GM23338 (cell line): Measurements from ENCODE around the gene ME3. TPM values are rescaled to one million over a fixed set of nuclear protein-coding genes. Genes with fewer than 3 reads are reported as not detected.

Experiments used
- ATAC-seq: fragments of 200-7000 bp; cut with Tn5 transposase; 3 replicates; pipeline ENCODE4 v1.9.1; 2020
- DNase-seq: peaks from one replicate; pipeline ENCODE4 v3.0.0-alpha.2; 2015; ENCODE audit warnings: low spot score
- H2AFZ ChIP-seq: fragments of 200-600 bp; sonication (generic); 2 replicates; pipeline ENCODE4 v1.8.0; 2016; ENCODE audit warnings: antibody characterized with exemption, mild to moderate bottlenecking, moderate library complexity
- H3F3A ChIP-seq: fragments of 200-600 bp; sonication (generic); replicated peaks from 2 replicates; pipeline ENCODE4 v1.8.0; 2017; ENCODE audit warnings: antibody characterized with exemption, mixed run types, low read depth
- H3K27ac ChIP-seq: fragments of 200-600 bp; sonication (generic); 2 replicates; pipeline ENCODE4 v1.6.1; 2016; ENCODE audit warnings: low read depth
- H3K27me3 ChIP-seq: fragments of 200-600 bp; sonication (generic); 2 replicates; pipeline ENCODE4 v1.8.0; 2016; ENCODE audit warnings: mild to moderate bottlenecking, mixed run types, moderate library complexity; ENCODE audit not compliant: insufficient read depth
- H3K36me3 ChIP-seq: fragments of 200-600 bp; sonication (generic); 2 replicates; pipeline ENCODE4 v1.8.0; 2016; ENCODE audit warnings: mild to moderate bottlenecking; ENCODE audit not compliant: insufficient read depth
- H3K4me1 ChIP-seq: fragments of 200-600 bp; sonication (generic); 2 replicates; pipeline ENCODE4 v1.8.0; 2016; ENCODE audit warnings: mild to moderate bottlenecking, moderate library complexity; ENCODE audit not compliant: insufficient read depth
- H3K4me2 ChIP-seq: fragments of 200-600 bp; sonication (generic); 2 replicates; pipeline ENCODE4 v1.7.1; 2017; ENCODE audit warnings: mixed run types
- H3K4me3 ChIP-seq: fragments of 200-600 bp; sonication (generic); 2 replicates; pipeline ENCODE4 v1.6.1; 2016; ENCODE audit warnings: mixed run types
- H3K79me2 ChIP-seq: fragments of 200-600 bp; sonication (generic); replicated peaks from 2 replicates; pipeline ENCODE4 v1.8.0; 2017; ENCODE audit warnings: mild to moderate bottlenecking; ENCODE audit not compliant: insufficient read depth
- H3K9me2 ChIP-seq: fragments of 200-600 bp; sonication (generic); 2 replicates; pipeline ENCODE4 v1.8.0; 2017; ENCODE audit not compliant: insufficient read depth
- H4K20me1 ChIP-seq: fragments of 200-600 bp; sonication (generic); replicated peaks from 2 replicates; pipeline ENCODE4 v1.8.0; 2017; ENCODE audit warnings: mild to moderate bottlenecking; ENCODE audit not compliant: insufficient read depth
- H3K27ac Mint-ChIP-seq: 2 replicates; pipeline ENCODE4 v1.8.0; 2020; ENCODE audit warnings: inconsistent platforms, mild to moderate bottlenecking, moderate library complexity, mixed read lengths
- H3K27me3 Mint-ChIP-seq: 3 replicates; pipeline ENCODE4 v1.8.0; 2022; ENCODE audit warnings: low read depth, mild to moderate bottlenecking, moderate library complexity, mixed read lengths, inconsistent platforms; ENCODE audit not compliant: insufficient read depth, poor library complexity
- H3K36me3 Mint-ChIP-seq: 3 replicates; pipeline ENCODE4 v1.8.0; 2021; ENCODE audit warnings: low read depth, mild to moderate bottlenecking, inconsistent platforms, moderate library complexity, mixed read lengths
- H3K4me1 Mint-ChIP-seq: 3 replicates; pipeline ENCODE4 v1.8.0; 2020; ENCODE audit warnings: mild to moderate bottlenecking, inconsistent platforms, mixed read lengths
- H3K4me3 Mint-ChIP-seq: 3 replicates; pipeline ENCODE4 v1.8.0; 2021; ENCODE audit warnings: moderate library complexity, mild to moderate bottlenecking, inconsistent platforms, mixed read lengths
- H3K9me3 Mint-ChIP-seq: 3 replicates; pipeline ENCODE4 v1.8.0; 2020; ENCODE audit warnings: moderate library complexity, mild to moderate bottlenecking, inconsistent platforms, mixed read lengths
- CREB1 ChIP-seq: fragments of 250-450 bp; sonication (Bioruptor Pico); IDR thresholded peaks from 2 replicates; pipeline ENCODE4 v1.5.0; 2020; ENCODE audit warnings: low read depth, mild to moderate bottlenecking, moderate library complexity
- JUNB ChIP-seq: IDR thresholded peaks from one replicate; pipeline ENCODE4 v1.6.1; 2016; ENCODE audit warnings: antibody characterized with exemption; ENCODE audit not compliant: unreplicated experiment
- polyA plus RNA-seq: library from polyadenylated mRNA; unstranded; fragments of >200 nt; fragmentation: Nextera tagmentation; extraction: Ambion mirVana; gene quantifications from 2 replicates; pipeline ENCODE4 v1.2.1, GENCODE V29; 2016
- total RNA-seq: library from RNA; depleted of rRNA; stranded (reverse); fragments of >200 nt; shearing (Covaris generic); gene quantifications from 2 replicates; pipeline ENCODE4 v1.2.3, GENCODE V29; 2014
- TF ChIP-seq, protein P1 (sequence below), 2 experiments: fragments of 200-600 bp in 1 of 2; sonication (generic) in 1 of 2; conservative IDR thresholded peaks; 2 replicates each; pipeline versions ENCODE4 v1.5.1 to v1.6.1; 2016 to 2017; ENCODE audit warnings: antibody characterized with exemption in 2 of 2, low read depth in 2 of 2, mild to moderate bottlenecking in 2 of 2, moderate library complexity in 1 of 2
- TF ChIP-seq, protein P2 (sequence below): IDR thresholded peaks from one replicate; pipeline ENCODE4 v1.6.1; 2018; ENCODE audit warnings: antibody characterized with exemption; ENCODE audit not compliant: unreplicated experiment
- TF ChIP-seq, protein P3 (sequence below): fragments of 250-450 bp; sonication (Bioruptor Pico); IDR thresholded peaks from 2 replicates; pipeline ENCODE4 v1.5.0; 2020; ENCODE audit warnings: mild to moderate bottlenecking, moderate library complexity

ME3 gene
- total and polyA plus RNA-seq, 2 experiments from 2014 or later: 1.3 to 4.0 TPM

DNA sequence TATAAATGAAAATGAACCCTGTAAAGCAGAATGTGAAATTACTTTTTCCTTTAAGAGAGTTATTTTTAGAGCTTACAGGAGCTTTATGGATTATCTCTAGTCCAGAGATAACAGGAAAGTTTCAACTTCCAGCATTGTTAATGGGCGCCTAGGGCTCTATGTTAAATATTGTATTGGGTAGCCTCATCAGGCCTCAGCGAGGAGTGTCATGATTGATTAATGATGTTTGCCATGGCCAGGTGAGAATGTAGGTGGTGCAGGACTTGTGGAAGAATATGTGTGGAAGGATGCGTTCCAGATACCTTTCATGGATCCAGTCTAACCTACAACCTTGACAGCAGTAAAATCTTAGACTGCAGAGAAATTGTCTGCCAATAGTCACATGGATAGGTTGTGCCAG, 50.6 kb downstream of the ME3 start:
- TF ChIP-seq, protein P1, sequence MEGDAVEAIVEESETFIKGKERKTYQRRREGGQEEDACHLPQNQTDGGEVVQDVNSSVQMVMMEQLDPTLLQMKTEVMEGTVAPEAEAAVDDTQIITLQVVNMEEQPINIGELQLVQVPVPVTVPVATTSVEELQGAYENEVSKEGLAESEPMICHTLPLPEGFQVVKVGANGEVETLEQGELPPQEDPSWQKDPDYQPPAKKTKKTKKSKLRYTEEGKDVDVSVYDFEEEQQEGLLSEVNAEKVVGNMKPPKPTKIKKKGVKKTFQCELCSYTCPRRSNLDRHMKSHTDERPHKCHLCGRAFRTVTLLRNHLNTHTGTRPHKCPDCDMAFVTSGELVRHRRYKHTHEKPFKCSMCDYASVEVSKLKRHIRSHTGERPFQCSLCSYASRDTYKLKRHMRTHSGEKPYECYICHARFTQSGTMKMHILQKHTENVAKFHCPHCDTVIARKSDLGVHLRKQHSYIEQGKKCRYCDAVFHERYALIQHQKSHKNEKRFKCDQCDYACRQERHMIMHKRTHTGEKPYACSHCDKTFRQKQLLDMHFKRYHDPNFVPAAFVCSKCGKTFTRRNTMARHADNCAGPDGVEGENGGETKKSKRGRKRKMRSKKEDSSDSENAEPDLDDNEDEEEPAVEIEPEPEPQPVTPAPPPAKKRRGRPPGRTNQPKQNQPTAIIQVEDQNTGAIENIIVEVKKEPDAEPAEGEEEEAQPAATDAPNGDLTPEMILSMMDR (conservative IDR thresholded peaks at IDR 0.05; ENCODE audit: low read depth in 2 of 2): no peak
- no peak for TF ChIP-seq JUNB
- TF ChIP-seq, protein P2, sequence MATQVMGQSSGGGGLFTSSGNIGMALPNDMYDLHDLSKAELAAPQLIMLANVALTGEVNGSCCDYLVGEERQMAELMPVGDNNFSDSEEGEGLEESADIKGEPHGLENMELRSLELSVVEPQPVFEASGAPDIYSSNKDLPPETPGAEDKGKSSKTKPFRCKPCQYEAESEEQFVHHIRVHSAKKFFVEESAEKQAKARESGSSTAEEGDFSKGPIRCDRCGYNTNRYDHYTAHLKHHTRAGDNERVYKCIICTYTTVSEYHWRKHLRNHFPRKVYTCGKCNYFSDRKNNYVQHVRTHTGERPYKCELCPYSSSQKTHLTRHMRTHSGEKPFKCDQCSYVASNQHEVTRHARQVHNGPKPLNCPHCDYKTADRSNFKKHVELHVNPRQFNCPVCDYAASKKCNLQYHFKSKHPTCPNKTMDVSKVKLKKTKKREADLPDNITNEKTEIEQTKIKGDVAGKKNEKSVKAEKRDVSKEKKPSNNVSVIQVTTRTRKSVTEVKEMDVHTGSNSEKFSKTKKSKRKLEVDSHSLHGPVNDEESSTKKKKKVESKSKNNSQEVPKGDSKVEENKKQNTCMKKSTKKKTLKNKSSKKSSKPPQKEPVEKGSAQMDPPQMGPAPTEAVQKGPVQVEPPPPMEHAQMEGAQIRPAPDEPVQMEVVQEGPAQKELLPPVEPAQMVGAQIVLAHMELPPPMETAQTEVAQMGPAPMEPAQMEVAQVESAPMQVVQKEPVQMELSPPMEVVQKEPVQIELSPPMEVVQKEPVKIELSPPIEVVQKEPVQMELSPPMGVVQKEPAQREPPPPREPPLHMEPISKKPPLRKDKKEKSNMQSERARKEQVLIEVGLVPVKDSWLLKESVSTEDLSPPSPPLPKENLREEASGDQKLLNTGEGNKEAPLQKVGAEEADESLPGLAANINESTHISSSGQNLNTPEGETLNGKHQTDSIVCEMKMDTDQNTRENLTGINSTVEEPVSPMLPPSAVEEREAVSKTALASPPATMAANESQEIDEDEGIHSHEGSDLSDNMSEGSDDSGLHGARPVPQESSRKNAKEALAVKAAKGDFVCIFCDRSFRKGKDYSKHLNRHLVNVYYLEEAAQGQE: no peak
- TF ChIP-seq CREB1 (CRISPR knock-in tag): no peak
- TF ChIP-seq, protein P3, sequence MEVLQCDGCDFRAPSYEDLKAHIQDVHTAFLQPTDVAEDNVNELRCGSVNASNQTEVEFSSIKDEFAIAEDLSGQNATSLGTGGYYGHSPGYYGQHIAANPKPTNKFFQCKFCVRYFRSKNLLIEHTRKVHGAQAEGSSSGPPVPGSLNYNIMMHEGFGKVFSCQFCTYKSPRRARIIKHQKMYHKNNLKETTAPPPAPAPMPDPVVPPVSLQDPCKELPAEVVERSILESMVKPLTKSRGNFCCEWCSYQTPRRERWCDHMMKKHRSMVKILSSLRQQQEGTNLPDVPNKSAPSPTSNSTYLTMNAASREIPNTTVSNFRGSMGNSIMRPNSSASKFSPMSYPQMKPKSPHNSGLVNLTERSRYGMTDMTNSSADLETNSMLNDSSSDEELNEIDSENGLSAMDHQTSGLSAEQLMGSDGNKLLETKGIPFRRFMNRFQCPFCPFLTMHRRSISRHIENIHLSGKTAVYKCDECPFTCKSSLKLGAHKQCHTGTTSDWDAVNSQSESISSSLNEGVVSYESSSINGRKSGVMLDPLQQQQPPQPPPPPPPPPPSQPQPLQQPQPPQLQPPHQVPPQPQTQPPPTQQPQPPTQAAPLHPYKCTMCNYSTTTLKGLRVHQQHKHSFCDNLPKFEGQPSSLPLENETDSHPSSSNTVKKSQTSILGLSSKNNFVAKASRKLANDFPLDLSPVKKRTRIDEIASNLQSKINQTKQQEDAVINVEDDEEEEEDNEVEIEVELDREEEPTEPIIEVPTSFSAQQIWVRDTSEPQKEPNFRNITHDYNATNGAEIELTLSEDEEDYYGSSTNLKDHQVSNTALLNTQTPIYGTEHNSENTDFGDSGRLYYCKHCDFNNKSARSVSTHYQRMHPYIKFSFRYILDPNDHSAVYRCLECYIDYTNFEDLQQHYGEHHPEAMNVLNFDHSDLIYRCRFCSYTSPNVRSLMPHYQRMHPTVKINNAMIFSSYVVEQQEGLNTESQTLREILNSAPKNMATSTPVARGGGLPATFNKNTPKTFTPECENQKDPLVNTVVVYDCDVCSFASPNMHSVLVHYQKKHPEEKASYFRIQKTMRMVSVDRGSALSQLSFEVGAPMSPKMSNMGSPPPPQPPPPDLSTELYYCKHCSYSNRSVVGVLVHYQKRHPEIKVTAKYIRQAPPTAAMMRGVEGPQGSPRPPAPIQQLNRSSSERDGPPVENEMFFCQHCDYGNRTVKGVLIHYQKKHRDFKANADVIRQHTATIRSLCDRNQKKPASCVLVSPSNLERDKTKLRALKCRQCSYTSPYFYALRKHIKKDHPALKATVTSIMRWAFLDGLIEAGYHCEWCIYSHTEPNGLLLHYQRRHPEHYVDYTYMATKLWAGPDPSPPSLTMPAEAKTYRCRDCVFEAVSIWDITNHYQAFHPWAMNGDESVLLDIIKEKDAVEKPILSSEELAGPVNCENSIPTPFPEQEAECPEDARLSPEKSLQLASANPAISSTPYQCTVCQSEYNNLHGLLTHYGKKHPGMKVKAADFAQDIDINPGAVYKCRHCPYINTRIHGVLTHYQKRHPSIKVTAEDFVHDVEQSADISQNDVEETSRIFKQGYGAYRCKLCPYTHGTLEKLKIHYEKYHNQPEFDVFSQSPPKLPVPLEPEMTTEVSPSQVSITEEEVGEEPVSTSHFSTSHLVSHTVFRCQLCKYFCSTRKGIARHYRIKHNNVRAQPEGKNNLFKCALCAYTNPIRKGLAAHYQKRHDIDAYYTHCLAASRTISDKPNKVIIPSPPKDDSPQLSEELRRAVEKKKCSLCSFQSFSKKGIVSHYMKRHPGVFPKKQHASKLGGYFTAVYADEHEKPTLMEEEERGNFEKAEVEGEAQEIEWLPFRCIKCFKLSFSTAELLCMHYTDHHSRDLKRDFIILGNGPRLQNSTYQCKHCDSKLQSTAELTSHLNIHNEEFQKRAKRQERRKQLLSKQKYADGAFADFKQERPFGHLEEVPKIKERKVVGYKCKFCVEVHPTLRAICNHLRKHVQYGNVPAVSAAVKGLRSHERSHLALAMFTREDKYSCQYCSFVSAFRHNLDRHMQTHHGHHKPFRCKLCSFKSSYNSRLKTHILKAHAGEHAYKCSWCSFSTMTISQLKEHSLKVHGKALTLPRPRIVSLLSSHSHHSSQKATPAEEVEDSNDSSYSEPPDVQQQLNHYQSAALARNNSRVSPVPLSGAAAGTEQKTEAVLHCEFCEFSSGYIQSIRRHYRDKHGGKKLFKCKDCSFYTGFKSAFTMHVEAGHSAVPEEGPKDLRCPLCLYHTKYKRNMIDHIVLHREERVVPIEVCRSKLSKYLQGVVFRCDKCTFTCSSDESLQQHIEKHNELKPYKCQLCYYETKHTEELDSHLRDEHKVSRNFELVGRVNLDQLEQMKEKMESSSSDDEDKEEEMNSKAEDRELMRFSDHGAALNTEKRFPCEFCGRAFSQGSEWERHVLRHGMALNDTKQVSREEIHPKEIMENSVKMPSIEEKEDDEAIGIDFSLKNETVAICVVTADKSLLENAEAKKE (CRISPR knock-in tag): no peak
- Mint-ChIP-seq H3K4me1 (peaks cover 10% of the 10 kb centered on the region), H3K27ac (no peak overlapping the region), H3K4me3 (no peak overlapping the region), H3K9me3 (no peaks in the 10 kb centered on the region), H3K27me3 (no peaks in the 10 kb centered on the region), H3K36me3 (no peaks in the 10 kb centered on the region)
- ATAC-seq: no peak
- Histone ChIP-seq H3F3A (no peaks in the 10 kb centered on the region), H2AFZ (no peak overlapping the region), H3K27ac (no peak overlapping the region), H3K79me2 (no peaks in the 10 kb centered on the region), H3K4me1 (no peaks in the 10 kb centered on the region), H4K20me1 (no peaks in the 10 kb centered on the region), H3K36me3 (no peaks in the 10 kb centered on the region), H3K9me2 (no peaks in the 10 kb centered on the region), H3K27me3 (no peaks in the 10 kb centered on the region), H3K4me2 (no peak overlapping the region), H3K4me3 (no peak overlapping the region)
- DNase-seq: no peak
